ENCODE data around the gene IQGAP2.
"Not testable (repeated sequence)": the region's sequence is repeated elsewhere in the genome, so short reads cannot be mapped to it uniquely, and the experiment has no call there.

Gene IQGAP2

GRCh38 chr5:76514713-76515112 lies 111.6 kb downstream of the IQGAP2 start:
- TF ChIP-seq CTCF (conservative IDR thresholded peaks at IDR 0.05; ENCODE audit: low read length) = no peak
- H3K4me3 ChIP-seq (ENCODE audit: low read length) = no peak overlapping the region
- DNase-seq (ENCODE audit: low read depth) = no peak

- no peak overlapping the region for H3K4me3 ChIP-seq (ENCODE audit: low read length)
- TF ChIP-seq CTCF (conservative IDR thresholded peaks at IDR 0.05; ENCODE audit: low read length) = no peak
- DNase-seq (ENCODE audit: low read depth) = no peak
These were observed 114.2 kb downstream of the IQGAP2 start for GRCh38 chr5:76517334-76517733.

- not testable (repeated sequence) for H3K4me3 ChIP-seq (ENCODE audit: low read length); DNase-seq (ENCODE audit: low read depth)
These were observed 115.2 kb downstream of the IQGAP2 start for GRCh38 chr5:76518246-76518645.

GRCh38 chr5:76521240-76521758 lies 118.2 kb downstream of the IQGAP2 start:
- DNase-seq (ENCODE audit: low read depth) = peak; percentile 18
- no peak overlapping the region for H3K4me3 ChIP-seq (ENCODE audit: low read length)
- no peak for TF ChIP-seq CTCF (conservative IDR thresholded peaks at IDR 0.05; ENCODE audit: low read length)

- DNase-seq (ENCODE audit: low read depth) = no peak
- TF ChIP-seq CTCF (conservative IDR thresholded peaks at IDR 0.05; ENCODE audit: low read length) = no peak
- no peak overlapping the region for H3K4me3 ChIP-seq (ENCODE audit: low read length)
These were observed 119.2 kb downstream of the IQGAP2 start for GRCh38 chr5:76522103-76522935.

GRCh38 chr5:76524101-76524835 lies 121.2 kb downstream of the IQGAP2 start:
- H3K4me3 ChIP-seq (ENCODE audit: low read length) = no peak overlapping the region
- no peak for TF ChIP-seq CTCF (conservative IDR thresholded peaks at IDR 0.05; ENCODE audit: low read length)
- DNase-seq (ENCODE audit: low read depth) = no peak

GRCh38 chr5:76524868-76525267 lies 121.8 kb downstream of the IQGAP2 start:
- no peak for TF ChIP-seq CTCF (conservative IDR thresholded peaks at IDR 0.05; ENCODE audit: low read length)
- H3K4me3 ChIP-seq (ENCODE audit: low read length) = no peak overlapping the region
- DNase-seq (ENCODE audit: low read depth) = no peak

Measured in AG10803 (cell line).